HG03558 (cell line): Measurements from ENCODE around the gene SPRYD3.

ENCODE experiments used
- ATAC-seq: cut with Tn5 transposase; IDR thresholded peaks from one replicate; pipeline ENCODE4 v1.9.1; 2021; ENCODE audit warnings: moderate number of reproducible peaks; ENCODE audit not compliant: unreplicated experiment; ENCODE audit errors: extremely low read depth

The SPRYD3 gene

GRCh38 chr12:53086361-53086760 lies 7.2 kb upstream of the SPRYD3 start:
- ATAC-seq: no peak

- ATAC-seq: no peak
Measured at GRCh38 chr12:53082637-53083175, 3.5 kb upstream of the SPRYD3 start.

GRCh38 chr12:53078425-53079225 lies 565 bp downstream of the SPRYD3 start:
- ATAC-seq: peak; percentile 6

- no peak for ATAC-seq
Measured at GRCh38 chr12:53077030-53077429, 2.2 kb downstream of the SPRYD3 start.

- no peak for ATAC-seq
Measured at GRCh38 chr12:53076461-53076860, 2.7 kb downstream of the SPRYD3 start.

- ATAC-seq: no peak
Measured at GRCh38 chr12:53074999-53075370, 4.2 kb downstream of the SPRYD3 start.

GRCh38 chr12:53074283-53074998 lies 4.7 kb downstream of the SPRYD3 start:
- ATAC-seq: no peak

GRCh38 chr12:53073881-53074280 lies 5.3 kb downstream of the SPRYD3 start:
- ATAC-seq: no peak

- no peak for ATAC-seq
Measured at GRCh38 chr12:53071591-53072551, 7.3 kb downstream of the SPRYD3 start.

- ATAC-seq: no peak
Measured at GRCh38 chr12:53070877-53071492, 8.2 kb downstream of the SPRYD3 start.

GRCh38 chr12:53069621-53070410 lies 9.4 kb downstream of the SPRYD3 start:
- no peak for ATAC-seq

GRCh38 chr12:53068811-53069585 lies 10.2 kb downstream of the SPRYD3 start:
- ATAC-seq: no peak

- no peak for ATAC-seq
Measured at GRCh38 chr12:53067993-53068770, 11.0 kb downstream of the SPRYD3 start.

GRCh38 chr12:53067074-53067992 lies 11.9 kb downstream of the SPRYD3 start:
- no peak for ATAC-seq

GRCh38 chr12:53065975-53066931 lies 12.9 kb downstream of the SPRYD3 start:
- ATAC-seq: no peak

- ATAC-seq: no peak
Measured at GRCh38 chr12:53065470-53065869, 13.7 kb downstream of the SPRYD3 start.
